WTC11 (cell line): Measurements from ENCODE around the gene DSN1.

Experiments
- ATF2 ChIP-seq: sonication (generic); formaldehyde crosslinking; IDR thresholded peaks from 2 replicates; pipeline ENCODE4 v1.8.1; 2022; ENCODE audit warnings: low read depth, missing genetic modification reagents, borderline replicate concordance
- FOXJ3 ChIP-seq: sonication (generic); formaldehyde crosslinking; IDR thresholded peaks from 2 replicates; pipeline ENCODE4 v1.9.0; 2021; ENCODE audit warnings: missing genetic modification reagents, mild to moderate bottlenecking, borderline replicate concordance
- HMGA2 ChIP-seq: fragments of 250-450 bp; sonication (Bioruptor Pico); IDR thresholded peaks from 2 replicates; pipeline ENCODE4 v1.4.0; 2021; ENCODE audit warnings: mild to moderate bottlenecking, moderate library complexity
- IRF2 ChIP-seq: sonication (generic); formaldehyde crosslinking; IDR thresholded peaks from 2 replicates; pipeline ENCODE4 v1.8.0; 2022; ENCODE audit warnings: low read depth, missing genetic modification reagents, borderline replicate concordance
- MAX ChIP-seq: sonication (generic); formaldehyde crosslinking; IDR thresholded peaks from 2 replicates; pipeline ENCODE4 v1.8.0; 2022; ENCODE audit warnings: mild to moderate bottlenecking, missing genetic modification reagents
- PREB ChIP-seq: sonication (generic); formaldehyde crosslinking; IDR thresholded peaks from 2 replicates; pipeline ENCODE4 v1.8.1; 2022; ENCODE audit warnings: mild to moderate bottlenecking, missing genetic modification reagents, moderate library complexity, borderline replicate concordance
- USF1 ChIP-seq: sonication (generic); formaldehyde crosslinking; IDR thresholded peaks from 2 replicates; pipeline ENCODE4 v1.8.0; 2022; ENCODE audit warnings: mild to moderate bottlenecking, missing genetic modification reagents
- ZBTB43 ChIP-seq: sonication (generic); formaldehyde crosslinking; IDR thresholded peaks from 2 replicates; pipeline ENCODE4 v1.8.1; 2023; ENCODE audit warnings: mild to moderate bottlenecking, missing genetic modification reagents
- ZNF121 ChIP-seq: sonication (generic); formaldehyde crosslinking; IDR thresholded peaks from 2 replicates; pipeline ENCODE4 v1.8.0; 2023; ENCODE audit warnings: missing genetic modification reagents
- TF ChIP-seq, protein P1 (sequence below): fragments of 200-600 bp; IDR thresholded peaks from 2 replicates; pipeline ENCODE4 v1.8.0; 2022; ENCODE audit warnings: antibody characterized with exemption

GRCh38 chr20:36818861-36819260 is 45.3 kb upstream of the DSN1 start:
- TF ChIP-seq, protein P1, sequence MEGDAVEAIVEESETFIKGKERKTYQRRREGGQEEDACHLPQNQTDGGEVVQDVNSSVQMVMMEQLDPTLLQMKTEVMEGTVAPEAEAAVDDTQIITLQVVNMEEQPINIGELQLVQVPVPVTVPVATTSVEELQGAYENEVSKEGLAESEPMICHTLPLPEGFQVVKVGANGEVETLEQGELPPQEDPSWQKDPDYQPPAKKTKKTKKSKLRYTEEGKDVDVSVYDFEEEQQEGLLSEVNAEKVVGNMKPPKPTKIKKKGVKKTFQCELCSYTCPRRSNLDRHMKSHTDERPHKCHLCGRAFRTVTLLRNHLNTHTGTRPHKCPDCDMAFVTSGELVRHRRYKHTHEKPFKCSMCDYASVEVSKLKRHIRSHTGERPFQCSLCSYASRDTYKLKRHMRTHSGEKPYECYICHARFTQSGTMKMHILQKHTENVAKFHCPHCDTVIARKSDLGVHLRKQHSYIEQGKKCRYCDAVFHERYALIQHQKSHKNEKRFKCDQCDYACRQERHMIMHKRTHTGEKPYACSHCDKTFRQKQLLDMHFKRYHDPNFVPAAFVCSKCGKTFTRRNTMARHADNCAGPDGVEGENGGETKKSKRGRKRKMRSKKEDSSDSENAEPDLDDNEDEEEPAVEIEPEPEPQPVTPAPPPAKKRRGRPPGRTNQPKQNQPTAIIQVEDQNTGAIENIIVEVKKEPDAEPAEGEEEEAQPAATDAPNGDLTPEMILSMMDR, result no peak
- TF ChIP-seq ZNF121, result no peak
- no peak for TF ChIP-seq ZBTB43 (CRISPR knock-in tag)
- TF ChIP-seq USF1 (CRISPR knock-in tag), result no peak
- no peak for TF ChIP-seq MAX (CRISPR knock-in tag)
- no peak for TF ChIP-seq PREB
- no peak for TF ChIP-seq FOXJ3 (CRISPR knock-in tag)
- no peak for TF ChIP-seq IRF2
- TF ChIP-seq HMGA2, result no peak
- TF ChIP-seq ATF2 (CRISPR knock-in tag), result no peak
